ENCODE measurements around the gene PRRC2A. TPM values are rescaled to one million over a fixed set of nuclear protein-coding genes. Genes with fewer than 3 reads are reported as not detected.

Gene PRRC2A
- total RNA-seq, 2 experiments from 2014 or later, result 206 to 215 TPM

DNA sequence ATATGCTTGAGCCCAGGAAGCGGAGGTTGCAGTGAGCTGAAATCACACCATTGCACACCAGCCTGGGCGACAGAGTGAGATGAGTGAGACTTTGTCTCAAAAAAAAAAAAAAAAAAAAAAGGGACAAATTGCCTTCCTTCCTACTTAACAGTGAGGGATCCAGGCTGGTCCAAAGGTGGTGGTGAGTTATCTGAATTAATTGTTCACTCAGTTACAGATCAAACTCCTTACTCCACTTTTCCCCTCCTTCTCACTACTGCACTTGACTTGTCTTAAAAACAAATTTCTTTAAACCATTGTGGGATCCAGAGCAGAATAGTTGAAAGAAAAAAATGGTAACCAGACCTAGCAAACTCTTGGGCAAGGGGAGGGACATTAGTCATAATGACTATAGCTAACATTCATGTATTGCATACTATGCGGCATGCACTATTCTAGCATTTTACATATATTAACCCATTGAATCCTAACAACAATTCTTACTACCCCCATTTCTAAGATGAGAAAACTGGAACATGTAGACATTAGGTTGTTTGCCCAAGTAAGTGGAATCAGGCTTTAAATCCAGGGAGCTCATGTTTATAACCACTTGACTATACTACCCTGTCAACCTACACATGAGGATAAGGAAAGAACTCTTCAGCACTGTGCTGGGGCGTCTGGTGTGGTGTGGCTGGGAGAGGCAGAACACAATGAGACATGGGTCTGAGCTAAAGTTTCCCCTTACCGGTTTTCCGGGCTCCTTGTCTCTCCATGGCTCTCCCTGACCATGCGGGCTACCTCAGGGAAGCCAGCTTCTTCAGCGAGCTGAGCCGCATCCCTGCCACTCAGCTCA, 42.8 kb downstream of the PRRC2A start:
- ChIA-PET POLR2A (interaction anchor here (0.9 to 7.9 kb wide), 8 partner anchors 10 to 529 kb away, joined by 3 to 250 read pairs (median 6); partner anchors contain the start of genes ABHD16A, APOM, BAG6 and GPSM3), CTCF (interaction anchor here (1.2 kb wide), 1 partner anchor 10 kb away, joined by 5 read pairs; the partner anchor contains the start of gene BAG6)
- no peak for DNase-seq
- H3K27me3 ChIP-seq (ENCODE audit: control insufficient read depth in 1 of 2, insufficient read depth in 2 of 2, low read length in 2 of 2), result no peaks in the 10 kb centered on the region
- peaks cover 74% of the 10 kb centered on the region for H3K4me1 ChIP-seq (ENCODE audit: insufficient read depth, low read length)
- peaks cover 72% of the 10 kb centered on the region for H3K4me1 Mint-ChIP-seq (ENCODE audit: low read depth)
- no peak for TF ChIP-seq CTCF (IDR thresholded peaks at IDR 0.05)
- H3K36me3 Mint-ChIP-seq (ENCODE audit: low read depth), result peaks cover 77% of the 10 kb centered on the region
- no peaks in the 10 kb centered on the region for H3K9me3 Mint-ChIP-seq
- peak overlapping the region; percentile 97 for H3K27ac Mint-ChIP-seq
- H3K4me3 Mint-ChIP-seq, result peak overlapping the region; percentile 95
- peak overlapping the region; percentile 79 for H3K4me3 ChIP-seq (ENCODE audit: low read length)
- no peaks in the 10 kb centered on the region for H3K27me3 Mint-ChIP-seq
- H3K27ac ChIP-seq (ENCODE audit: low read depth in 1 of 2, low read length in 2 of 2), result no peak overlapping the region
- H3K9me3 ChIP-seq (ENCODE audit: control insufficient read depth in 1 of 2, insufficient read depth in 1 of 2, low read length in 2 of 2), result no peaks in the 10 kb centered on the region
- intact Hi-C loops (cut with DNase I, micrococcal nuclease), result loop anchor here in 1 of 2 experiments (5.0 to 10.0 kb wide), 3 partner anchors 531 to 1541 kb away; partner anchors contain the start of genes ABCF1, GPSM3, HSD17B8 and PBX2
- H3K36me3 ChIP-seq (ENCODE audit: insufficient read depth, low read length), result peaks cover 47% of the 10 kb centered on the region
- ATAC-seq (ENCODE audit: poor library complexity), result no peak

- Mint-ChIP-seq H3K36me3 (ENCODE audit: low read depth) (peaks cover 84% of the 10 kb centered on the region), H3K4me1 (ENCODE audit: low read depth) (peaks cover 64% of the 10 kb centered on the region), H3K4me3 (peak overlapping the region; percentile 95), H3K9me3 (no peaks in the 10 kb centered on the region), H3K27me3 (no peaks in the 10 kb centered on the region), H3K27ac (peak overlapping the region; percentile 97)
- Histone ChIP-seq H3K4me3 (ENCODE audit: low read length) (peak overlapping the region; percentile 79), H3K27ac (ENCODE audit: low read depth in 1 of 2, low read length in 2 of 2) (peak overlapping the region; percentile 93 to 96), H3K4me1 (ENCODE audit: insufficient read depth, low read length) (peaks cover 71% of the 10 kb centered on the region), H3K9me3 (ENCODE audit: control insufficient read depth in 1 of 2, insufficient read depth in 1 of 2, low read length in 2 of 2) (no peaks in the 10 kb centered on the region), H3K27me3 (ENCODE audit: control insufficient read depth in 1 of 2, insufficient read depth in 2 of 2, low read length in 2 of 2) (no peaks in the 10 kb centered on the region), H3K36me3 (ENCODE audit: insufficient read depth, low read length) (peaks cover 48% of the 10 kb centered on the region)
- CTCF ChIA-PET, result interaction anchor here (0.8 to 1.2 kb wide), 3 partner anchors 10 to 113 kb away, joined by 3 to 5 read pairs (median 3); partner anchors contain the start of gene BAG6
- DNase-seq (peak in 3 of 14 experiments; percentile 41 to 59 (median 43)), ATAC-seq (ENCODE audit: poor library complexity) (no peak)
- POLR2A ChIA-PET, result interaction anchor here (0.6 to 7.9 kb wide), 25 partner anchors 11 to 1585 kb away, joined by 3 to 250 read pairs (median 5); partner anchors contain the start of genes ABHD16A, AIF1, APOM and BAG6
- intact Hi-C loops (cut with DNase I, micrococcal nuclease), result loop anchor here (2.0 to 10.0 kb wide), 5 partner anchors 39 to 1541 kb away; partner anchors contain the start of genes ABCF1 (in 1 of the 2), ABHD16A (in 1 of the 2), GPSM3 (in 1 of the 2) and HSD17B8 (in 1 of the 2)
- TF ChIP-seq CTCF (IDR thresholded peaks at IDR 0.05), result no peak
These were observed 43.7 kb downstream of the PRRC2A start for GRCh38 chr6:31663961-31664789.

All from CD4-positive, alpha-beta T cell (primary cell).